Activated CD4-positive, alpha-beta T cell treated with anti-CD3 and anti-CD28 coated beads, Interleukin-2, amount 10 ng/mL, durations not matched to agents 24 days and 14 days (primary cell): ENCODE measurements around the gene CNTNAP4. TPM values are rescaled to one million over a fixed set of nuclear protein-coding genes. Genes with fewer than 3 reads are reported as not detected.

Experiments
- DNase-seq: peaks from one replicate; pipeline ENCODE4 v3.0.0; 2022
- H3K27ac Mint-ChIP-seq: one replicate; pipeline ENCODE4 v1.8.0; 2022; ENCODE audit warnings: mild to moderate bottlenecking, mixed read lengths
- H3K27me3 Mint-ChIP-seq: one replicate; pipeline ENCODE4 v1.8.0; 2022; ENCODE audit warnings: mixed read lengths
- H3K36me3 Mint-ChIP-seq: one replicate; pipeline ENCODE4 v1.8.0; 2022; ENCODE audit warnings: low read depth, mild to moderate bottlenecking, mixed read lengths
- H3K4me1 Mint-ChIP-seq: one replicate; pipeline ENCODE4 v1.8.0; 2021; ENCODE audit warnings: mixed read lengths
- H3K4me3 Mint-ChIP-seq: one replicate; pipeline ENCODE4 v1.8.0; 2022; ENCODE audit warnings: mild to moderate bottlenecking, moderate library complexity, mixed read lengths
- H3K9me3 Mint-ChIP-seq: one replicate; pipeline ENCODE4 v1.8.0; 2021; ENCODE audit warnings: mixed read lengths
- intact Hi-C: fragments of 100-400 bp; cut with micrococcal nuclease; formaldehyde crosslinking; loops from one replicate; pipeline ENCODE4 v1.15.1; 2023
- total RNA-seq: library from RNA; stranded (reverse); gene quantifications from 2 replicates; pipeline ENCODE4 v1.2.3, GENCODE V29; 2022

CNTNAP4 gene
- total RNA-seq, 1 donor from 2014 or later: not detected

DNA sequence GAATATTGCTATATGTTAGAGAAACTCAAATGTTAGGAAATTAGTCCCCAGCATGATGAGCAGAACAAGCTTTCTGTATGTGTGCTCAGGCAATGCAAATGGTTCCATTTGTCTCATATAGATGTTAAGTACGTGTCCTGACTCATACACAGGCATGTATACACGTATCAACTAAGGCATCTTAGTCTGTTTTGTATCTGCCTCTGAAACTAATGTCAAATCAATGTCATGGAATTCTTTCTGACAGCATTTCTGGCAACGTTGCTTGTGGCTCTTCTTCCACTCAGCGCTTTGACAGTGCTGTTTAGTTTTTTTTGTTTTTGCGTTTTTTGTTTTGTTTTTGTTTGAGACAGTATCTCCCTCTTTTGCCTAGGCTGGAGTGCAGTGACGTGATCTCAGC, 111.9 kb downstream of the CNTNAP4 start:
- Mint-ChIP-seq H3K4me1 (no peaks in the 10 kb centered on the region), H3K27ac (no peak overlapping the region), H3K4me3 (no peak overlapping the region), H3K27me3 (no peaks in the 10 kb centered on the region), H3K36me3 (no peaks in the 10 kb centered on the region), H3K9me3 (no peaks in the 10 kb centered on the region)
- no peak for DNase-seq
- intact Hi-C loops: no loop called here

DNA sequence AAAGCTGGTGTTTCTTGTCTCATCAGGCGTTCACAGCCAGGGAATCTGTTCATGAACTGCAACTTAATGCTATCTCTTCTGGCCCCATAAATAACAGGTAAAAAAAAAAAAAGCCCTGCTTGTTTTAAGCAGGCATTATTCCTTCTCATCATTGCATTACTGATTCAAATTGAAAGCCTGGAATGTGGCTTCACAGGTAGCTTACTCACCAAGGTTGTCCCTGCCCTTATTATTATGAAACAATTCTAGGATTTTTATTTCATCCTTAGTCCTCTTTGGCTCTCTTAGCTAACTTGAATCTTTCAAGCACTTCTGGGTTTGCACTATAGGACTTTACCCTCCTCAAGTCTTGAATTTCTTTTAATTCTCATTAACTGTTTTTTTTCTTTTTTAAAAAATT, 113.3 kb downstream of the CNTNAP4 start:
- H3K36me3 Mint-ChIP-seq: no peaks in the 10 kb centered on the region

DNA sequence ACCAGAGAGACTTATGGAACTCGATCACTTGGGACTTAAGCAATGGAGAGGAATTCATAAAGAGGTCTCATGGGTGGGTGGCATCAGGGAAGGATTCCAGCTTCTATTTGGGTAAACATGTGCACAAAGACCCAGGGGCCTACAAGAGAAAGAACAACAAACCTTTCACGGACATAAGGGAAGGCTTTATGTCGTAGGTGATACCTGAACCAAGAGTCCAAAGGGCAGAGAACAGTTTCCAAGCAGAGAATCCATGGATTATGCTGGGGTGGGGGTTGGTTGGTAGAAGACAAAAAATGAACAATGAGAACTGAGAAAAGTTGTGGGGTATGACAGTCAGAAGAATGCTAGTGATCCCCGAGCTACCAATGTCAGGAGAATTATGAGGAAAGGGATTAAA, 119.8 kb downstream of the CNTNAP4 start:
- H3K27me3 Mint-ChIP-seq: no peaks in the 10 kb centered on the region
- no peak for DNase-seq
- H3K36me3 Mint-ChIP-seq: no peaks in the 10 kb centered on the region
- intact Hi-C loops: no loop called here
- H3K4me3 Mint-ChIP-seq: no peak overlapping the region
- H3K9me3 Mint-ChIP-seq: no peaks in the 10 kb centered on the region
- H3K4me1 Mint-ChIP-seq: no peaks in the 10 kb centered on the region
- H3K27ac Mint-ChIP-seq: no peak overlapping the region

More for the DNA sequence above, 113.3 kb downstream of the CNTNAP4 start:
- no peak for DNase-seq
- Mint-ChIP-seq H3K9me3 (no peaks in the 10 kb centered on the region), H3K27me3 (no peaks in the 10 kb centered on the region), H3K4me3 (no peak overlapping the region), H3K4me1 (no peaks in the 10 kb centered on the region), H3K27ac (no peak overlapping the region)
- intact Hi-C loops: no loop called here

DNA sequence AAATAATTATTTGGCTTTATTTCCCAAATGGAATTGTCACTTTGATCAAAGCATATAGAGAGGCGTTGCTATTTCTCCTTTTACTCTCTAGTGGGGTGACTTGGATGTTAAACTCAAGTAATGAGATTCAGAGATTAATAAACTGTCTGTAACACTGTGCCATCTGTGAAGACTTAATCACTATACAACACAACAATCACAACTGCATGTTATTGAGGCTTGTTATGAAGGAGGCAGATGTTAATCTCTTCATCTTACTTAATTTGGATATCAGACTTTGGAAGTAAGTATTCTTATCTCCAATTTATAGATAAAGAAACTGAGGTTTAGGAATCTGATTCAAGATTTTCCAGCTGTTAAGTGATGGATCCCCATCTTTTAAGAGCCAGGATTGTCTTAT, 132.5 kb downstream of the CNTNAP4 start:
- H3K9me3 Mint-ChIP-seq: no peaks in the 10 kb centered on the region
- no peak overlapping the region for H3K27ac Mint-ChIP-seq
- no peaks in the 10 kb centered on the region for H3K4me1 Mint-ChIP-seq
- no peaks in the 10 kb centered on the region for H3K27me3 Mint-ChIP-seq
- intact Hi-C loops: no loop called here
- DNase-seq: no peak
- H3K4me3 Mint-ChIP-seq: no peak overlapping the region
- H3K36me3 Mint-ChIP-seq: no peaks in the 10 kb centered on the region

DNA sequence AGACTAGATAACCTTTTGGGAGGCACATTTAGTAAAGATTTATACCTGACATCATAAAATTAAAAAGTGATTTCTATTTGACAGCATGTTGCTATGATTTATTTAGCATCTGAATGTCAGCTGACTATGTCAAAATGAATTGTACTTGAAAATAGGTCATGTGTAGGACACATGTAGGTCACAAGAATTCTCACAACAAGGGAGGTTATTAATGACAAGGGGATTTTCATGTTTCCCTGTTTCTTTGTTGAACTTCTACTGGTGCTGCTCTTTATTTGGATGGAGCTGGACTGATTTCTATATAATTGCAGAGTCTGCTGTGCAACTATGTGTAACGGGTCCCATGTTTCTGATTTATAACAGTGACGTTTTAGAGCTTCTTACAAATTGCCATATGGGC, 144.4 kb downstream of the CNTNAP4 start:
- no peaks in the 10 kb centered on the region for H3K4me1 Mint-ChIP-seq
- no peaks in the 10 kb centered on the region for H3K9me3 Mint-ChIP-seq
- intact Hi-C loops: no loop called here
- H3K4me3 Mint-ChIP-seq: no peak overlapping the region
- H3K27me3 Mint-ChIP-seq: no peaks in the 10 kb centered on the region
- no peaks in the 10 kb centered on the region for H3K36me3 Mint-ChIP-seq
- no peak overlapping the region for H3K27ac Mint-ChIP-seq
- DNase-seq: no peak

DNA sequence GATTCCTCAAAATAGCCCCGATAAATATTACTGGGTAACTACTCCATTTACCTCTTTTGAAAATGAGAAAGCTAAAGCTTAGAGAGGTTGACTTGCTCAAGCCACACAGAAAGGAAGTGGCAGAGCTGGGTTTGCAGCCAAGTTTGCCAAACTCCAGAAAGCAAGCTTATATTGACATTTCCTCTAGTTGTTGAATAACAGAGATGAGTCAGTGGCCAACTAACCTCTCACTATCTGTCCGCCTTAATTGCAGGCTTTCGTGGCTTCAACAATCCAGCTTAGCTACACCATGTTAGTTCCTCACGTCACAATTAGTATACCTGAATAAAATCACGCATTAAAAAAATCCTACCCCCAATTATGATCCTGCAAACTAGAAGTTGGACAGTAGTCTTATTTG, 151.7 kb downstream of the CNTNAP4 start:
- H3K9me3 Mint-ChIP-seq: no peaks in the 10 kb centered on the region
- intact Hi-C loops: no loop called here

DNA sequence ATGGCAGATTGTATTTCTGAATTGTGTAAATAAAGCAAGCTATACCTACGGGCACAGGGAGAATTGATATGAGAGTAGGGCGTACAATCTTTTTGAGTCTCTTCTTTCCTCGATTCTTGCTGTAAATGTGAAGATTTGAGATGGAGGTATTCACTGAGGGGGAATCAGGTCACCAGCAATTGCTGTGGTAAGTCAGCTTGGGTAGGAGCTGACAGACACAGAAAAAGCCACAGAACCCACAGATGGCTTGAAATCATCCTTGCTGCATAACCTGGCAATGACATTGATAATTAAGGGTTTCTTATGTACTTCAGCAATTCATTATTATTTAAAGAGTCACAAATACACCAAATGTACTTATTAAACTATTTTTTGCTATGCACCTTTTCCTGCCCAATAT, 164.2 kb downstream of the CNTNAP4 start:
- H3K4me1 Mint-ChIP-seq: no peaks in the 10 kb centered on the region
- no peaks in the 10 kb centered on the region for H3K27me3 Mint-ChIP-seq
- DNase-seq: no peak
- no peak overlapping the region for H3K4me3 Mint-ChIP-seq
- no peaks in the 10 kb centered on the region for H3K36me3 Mint-ChIP-seq
- intact Hi-C loops: no loop called here
- no peak overlapping the region for H3K27ac Mint-ChIP-seq
- no peaks in the 10 kb centered on the region for H3K9me3 Mint-ChIP-seq

More for the DNA sequence above, 151.7 kb downstream of the CNTNAP4 start:
- no peak overlapping the region for H3K4me3 Mint-ChIP-seq
- no peaks in the 10 kb centered on the region for H3K36me3 Mint-ChIP-seq
- H3K27me3 Mint-ChIP-seq: no peaks in the 10 kb centered on the region
- no peak for DNase-seq
- no peaks in the 10 kb centered on the region for H3K4me1 Mint-ChIP-seq
- H3K27ac Mint-ChIP-seq: no peak overlapping the region

DNA sequence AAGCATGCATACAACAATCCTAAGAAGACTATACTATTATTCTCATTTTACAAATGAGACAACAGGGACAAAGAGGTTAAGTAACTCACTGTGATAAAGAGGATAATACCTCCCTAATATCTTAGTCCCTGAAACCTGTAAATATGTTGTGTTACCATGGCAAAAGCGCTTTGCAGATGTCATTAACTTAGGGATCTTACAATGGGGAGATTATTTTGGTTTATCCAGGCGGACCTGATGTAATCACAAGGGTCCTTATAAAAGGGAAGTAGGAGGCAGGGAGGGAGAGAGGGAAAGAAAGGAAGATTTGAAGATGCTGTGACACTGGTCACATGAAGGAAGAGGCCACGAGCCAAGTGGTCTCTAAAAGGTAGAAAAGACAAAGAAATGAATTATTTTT, 164.7 kb downstream of the CNTNAP4 start:
- Mint-ChIP-seq H3K27me3 (no peaks in the 10 kb centered on the region), H3K4me3 (no peak overlapping the region), H3K4me1 (no peaks in the 10 kb centered on the region), H3K27ac (no peak overlapping the region), H3K36me3 (no peaks in the 10 kb centered on the region), H3K9me3 (no peaks in the 10 kb centered on the region)
- DNase-seq: no peak
- intact Hi-C loops: no loop called here

DNA sequence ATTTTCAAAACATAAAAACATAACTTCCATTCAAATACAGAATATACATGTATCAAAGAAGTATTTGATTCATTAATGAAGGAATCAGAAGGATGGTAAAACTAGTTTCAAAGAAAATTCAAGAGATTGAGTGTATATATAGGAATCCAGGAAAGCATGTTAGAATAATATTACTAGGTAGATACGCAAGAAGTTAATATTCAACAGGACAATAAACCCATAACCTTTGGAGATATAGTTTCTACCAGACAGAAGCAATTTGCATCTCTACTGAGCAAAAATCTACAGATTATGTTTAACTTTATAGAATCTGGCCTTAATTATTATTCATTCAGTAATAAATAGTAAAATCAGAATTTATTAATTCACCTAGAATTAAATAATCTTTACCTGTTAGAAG, 166.8 kb downstream of the CNTNAP4 start:
- H3K36me3 Mint-ChIP-seq: no peaks in the 10 kb centered on the region
- no peak overlapping the region for H3K27ac Mint-ChIP-seq
- H3K4me1 Mint-ChIP-seq: no peaks in the 10 kb centered on the region
- no peak overlapping the region for H3K4me3 Mint-ChIP-seq
- intact Hi-C loops: no loop called here
- no peaks in the 10 kb centered on the region for H3K27me3 Mint-ChIP-seq
- H3K9me3 Mint-ChIP-seq: no peaks in the 10 kb centered on the region
- no peak for DNase-seq

DNA sequence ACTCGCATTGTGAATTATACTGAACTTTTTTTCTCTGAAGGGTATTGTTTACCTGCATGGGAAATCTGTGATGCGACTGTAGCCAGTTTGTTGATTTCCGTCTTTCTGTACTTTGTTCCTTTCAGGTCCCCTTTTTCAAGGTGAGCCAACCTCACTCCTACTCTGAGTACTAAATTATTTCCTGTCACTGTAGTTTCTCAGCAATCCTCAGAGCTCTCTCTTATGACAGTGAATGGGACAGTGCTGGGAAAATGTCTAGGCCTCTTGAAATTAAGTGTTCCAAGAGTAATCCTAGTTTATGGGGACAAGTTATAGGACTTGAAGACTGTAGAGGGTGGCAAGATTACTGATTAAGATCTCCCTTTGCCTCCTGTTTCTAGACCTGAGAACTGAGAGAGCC, 167.6 kb downstream of the CNTNAP4 start:
- Mint-ChIP-seq H3K36me3 (no peaks in the 10 kb centered on the region), H3K27ac (no peak overlapping the region), H3K4me3 (no peak overlapping the region), H3K9me3 (no peaks in the 10 kb centered on the region), H3K27me3 (no peaks in the 10 kb centered on the region), H3K4me1 (no peaks in the 10 kb centered on the region)
- intact Hi-C loops: no loop called here
- DNase-seq: no peak

DNA sequence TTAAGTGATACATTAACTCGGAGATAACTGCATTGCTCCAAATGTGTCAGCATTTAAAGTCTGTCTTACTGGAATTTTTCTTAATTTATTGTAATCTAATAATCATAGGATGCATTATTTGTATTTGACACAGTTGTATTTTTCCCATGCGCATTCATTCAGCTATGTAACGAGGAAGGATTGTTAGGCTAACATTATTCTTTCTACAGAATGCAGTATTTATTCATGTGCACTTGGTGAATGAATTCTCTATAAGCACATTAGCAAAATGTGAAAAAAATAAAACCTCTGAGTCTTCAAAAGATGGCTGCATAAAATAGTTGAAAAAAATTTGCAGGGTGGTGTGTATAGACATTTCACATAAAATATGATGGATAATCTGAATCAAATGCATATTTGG, 168.6 kb downstream of the CNTNAP4 start:
- Mint-ChIP-seq H3K27ac (no peak overlapping the region), H3K36me3 (no peaks in the 10 kb centered on the region)
- intact Hi-C loops: no loop called here

DNA sequence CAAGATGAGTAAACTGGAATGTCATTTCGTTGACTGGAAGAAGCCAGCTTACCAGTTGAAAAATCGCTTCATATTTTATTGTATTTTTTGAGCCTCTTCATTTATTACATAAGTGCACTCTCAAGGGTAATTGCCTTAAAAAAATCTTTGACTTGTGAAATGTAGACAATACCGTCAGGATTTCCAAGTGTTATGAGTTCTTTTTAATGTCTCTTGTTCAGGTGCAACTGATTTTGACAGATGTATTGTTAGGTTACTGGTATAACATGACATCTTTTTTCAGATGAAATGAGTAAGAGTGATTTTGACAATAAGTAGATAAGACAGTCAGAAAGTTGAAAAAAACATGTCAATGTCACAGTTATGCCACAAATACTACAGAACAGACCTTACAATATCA, 169.1 kb downstream of the CNTNAP4 start:
- DNase-seq: no peak
- H3K27ac Mint-ChIP-seq: no peak overlapping the region
- H3K9me3 Mint-ChIP-seq: no peaks in the 10 kb centered on the region
- intact Hi-C loops: no loop called here
- H3K36me3 Mint-ChIP-seq: no peaks in the 10 kb centered on the region
- no peak overlapping the region for H3K4me3 Mint-ChIP-seq
- no peaks in the 10 kb centered on the region for H3K4me1 Mint-ChIP-seq
- H3K27me3 Mint-ChIP-seq: no peaks in the 10 kb centered on the region

More for the DNA sequence above, 168.6 kb downstream of the CNTNAP4 start:
- no peak for DNase-seq
- H3K4me3 Mint-ChIP-seq: no peak overlapping the region
- H3K4me1 Mint-ChIP-seq: no peaks in the 10 kb centered on the region
- H3K27me3 Mint-ChIP-seq: no peaks in the 10 kb centered on the region
- H3K9me3 Mint-ChIP-seq: no peaks in the 10 kb centered on the region

DNA sequence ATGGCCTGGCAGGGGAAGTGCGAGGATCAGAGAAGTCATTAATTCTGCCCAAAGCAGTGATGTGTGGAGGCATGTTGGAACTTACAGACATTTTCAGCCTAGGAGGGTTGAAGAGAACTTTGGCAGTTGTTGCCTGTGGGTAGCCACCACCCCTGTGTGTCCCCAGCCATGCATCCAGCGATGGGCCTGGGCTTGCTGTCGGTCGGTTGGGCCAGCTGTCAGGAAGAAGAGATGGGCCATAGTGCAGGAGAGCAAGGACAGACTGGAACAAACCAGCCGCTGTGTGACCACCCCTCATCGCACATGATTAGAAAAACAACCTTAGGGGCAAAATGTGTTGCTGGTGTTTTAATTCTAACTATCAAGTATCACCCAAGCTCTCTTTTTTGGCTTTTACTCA, 173.7 kb downstream of the CNTNAP4 start:
- H3K9me3 Mint-ChIP-seq: no peaks in the 10 kb centered on the region
- intact Hi-C loops: no loop called here
- no peaks in the 10 kb centered on the region for H3K36me3 Mint-ChIP-seq

DNA sequence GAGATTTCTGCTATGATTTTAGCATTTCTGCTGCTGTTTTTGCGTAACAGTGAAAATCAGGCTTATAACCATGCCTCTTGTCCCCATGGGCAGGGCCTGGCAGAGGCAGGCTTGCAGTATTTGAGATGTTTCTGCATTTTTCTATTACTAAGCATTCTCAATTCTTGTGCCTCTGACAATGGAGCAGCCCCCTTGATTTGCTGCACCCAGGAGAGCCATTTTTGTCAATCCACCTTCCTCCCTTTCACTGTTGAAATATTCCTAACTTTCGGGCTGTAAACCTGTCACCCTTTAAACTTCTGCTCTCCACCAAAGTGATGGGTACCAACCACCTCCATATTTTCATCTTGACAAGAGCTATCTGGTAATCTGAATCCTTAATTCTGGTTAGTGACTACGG, 178.1 kb downstream of the CNTNAP4 start:
- no peak overlapping the region for H3K27ac Mint-ChIP-seq
- no peak overlapping the region for H3K4me3 Mint-ChIP-seq
- no peaks in the 10 kb centered on the region for H3K9me3 Mint-ChIP-seq
- H3K36me3 Mint-ChIP-seq: no peaks in the 10 kb centered on the region
- intact Hi-C loops: no loop called here
- no peaks in the 10 kb centered on the region for H3K27me3 Mint-ChIP-seq
- no peaks in the 10 kb centered on the region for H3K4me1 Mint-ChIP-seq
- no peak for DNase-seq

More for the DNA sequence above, 173.7 kb downstream of the CNTNAP4 start:
- Mint-ChIP-seq H3K27me3 (no peaks in the 10 kb centered on the region), H3K4me3 (no peak overlapping the region), H3K27ac (no peak overlapping the region), H3K4me1 (no peaks in the 10 kb centered on the region)
- DNase-seq: no peak

DNA sequence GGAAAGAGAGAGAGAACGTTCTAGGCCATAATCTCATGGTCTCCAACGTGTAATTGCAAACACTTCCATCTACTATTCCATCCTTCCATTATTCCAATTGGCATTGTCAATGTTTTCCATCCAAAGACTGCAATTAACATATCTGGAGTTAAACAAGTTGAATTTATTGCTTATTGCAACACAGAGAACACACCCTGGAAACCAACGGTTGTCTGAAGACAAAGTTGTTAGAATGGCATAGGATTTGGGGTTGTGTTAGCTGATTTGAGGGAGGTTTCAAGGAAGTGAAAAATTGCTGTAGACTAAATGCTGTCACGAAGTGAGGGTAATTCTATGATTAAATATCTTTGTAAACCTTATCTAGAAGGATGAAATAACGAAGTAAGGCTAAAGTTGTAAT, 178.8 kb downstream of the CNTNAP4 start:
- no peaks in the 10 kb centered on the region for H3K36me3 Mint-ChIP-seq
- H3K27ac Mint-ChIP-seq: no peak overlapping the region
- no peak overlapping the region for H3K4me3 Mint-ChIP-seq
- intact Hi-C loops: no loop called here
- H3K27me3 Mint-ChIP-seq: no peaks in the 10 kb centered on the region
- H3K9me3 Mint-ChIP-seq: no peaks in the 10 kb centered on the region
- no peaks in the 10 kb centered on the region for H3K4me1 Mint-ChIP-seq
- DNase-seq: no peak
